ENCODE results near the gene AGAP5. TPM values are rescaled to one million over a fixed set of nuclear protein-coding genes. Genes with fewer than 3 reads are reported as not detected.
"Not testable (repeated sequence)": the region's sequence is repeated elsewhere in the genome, so short reads cannot be mapped to it uniquely, and the experiment has no call there.

Gene AGAP5
- total RNA-seq, 4 donors from 2014 or later: 0.77 to 11.2 (median 3.7) TPM

- DNase-seq; H3K36me3 ChIP-seq; H3K27ac ChIP-seq; H3K4me1 ChIP-seq; intact Hi-C loops (cut with DNase I; ENCODE audit: low total_unique reads); H3K9me3 ChIP-seq; H3K27me3 ChIP-seq; H3K4me3 ChIP-seq: not testable (repeated sequence)
Measured at GRCh38 chr10:73698819-73699218, 910 bp upstream of the AGAP5 start.

GRCh38 chr10:73695302-73695701, 2.6 kb downstream of the AGAP5 start:
- DNase-seq; intact Hi-C loops (cut with DNase I; ENCODE audit: low total_unique reads); H3K9me3 ChIP-seq; H3K4me1 ChIP-seq; H3K4me3 ChIP-seq; H3K27ac ChIP-seq; H3K27me3 ChIP-seq; H3K36me3 ChIP-seq: not testable (repeated sequence)

- H3K4me3 ChIP-seq; DNase-seq; H3K9me3 ChIP-seq; H3K4me1 ChIP-seq; intact Hi-C loops (cut with DNase I; ENCODE audit: low total_unique reads); H3K36me3 ChIP-seq; H3K27me3 ChIP-seq; H3K27ac ChIP-seq: not testable (repeated sequence)
Measured at GRCh38 chr10:73690755-73691154, 7.2 kb downstream of the AGAP5 start.

GRCh38 chr10:73689596-73689995, 8.3 kb downstream of the AGAP5 start:
- H3K27me3 ChIP-seq; H3K4me3 ChIP-seq; DNase-seq; H3K36me3 ChIP-seq; H3K27ac ChIP-seq; intact Hi-C loops (cut with DNase I; ENCODE audit: low total_unique reads); H3K9me3 ChIP-seq; H3K4me1 ChIP-seq: not testable (repeated sequence)

- H3K9me3 ChIP-seq; DNase-seq; H3K4me1 ChIP-seq; intact Hi-C loops (cut with DNase I; ENCODE audit: low total_unique reads); H3K36me3 ChIP-seq; H3K27me3 ChIP-seq; H3K4me3 ChIP-seq; H3K27ac ChIP-seq: not testable (repeated sequence)
Measured at GRCh38 chr10:73687641-73688040, 10.3 kb downstream of the AGAP5 start.

- H3K9me3 ChIP-seq; H3K27ac ChIP-seq; intact Hi-C loops (cut with DNase I; ENCODE audit: low total_unique reads); H3K36me3 ChIP-seq; H3K4me3 ChIP-seq; DNase-seq; H3K4me1 ChIP-seq; H3K27me3 ChIP-seq: not testable (repeated sequence)
Measured at GRCh38 chr10:73674546-73674945, 23.4 kb downstream of the AGAP5 start.

GRCh38 chr10:73668378-73668777, 29.5 kb downstream of the AGAP5 start:
- H3K9me3 ChIP-seq: not testable (repeated sequence)

GRCh38 chr10:73666153-73666809, 31.6 kb downstream of the AGAP5 start:
- H3K36me3 ChIP-seq; intact Hi-C loops (cut with DNase I; ENCODE audit: low total_unique reads); DNase-seq; H3K27me3 ChIP-seq; H3K9me3 ChIP-seq; H3K4me3 ChIP-seq; H3K27ac ChIP-seq; H3K4me1 ChIP-seq: not testable (repeated sequence)

More at GRCh38 chr10:73668378-73668777, 29.5 kb downstream of the AGAP5 start:
- H3K36me3 ChIP-seq; H3K4me1 ChIP-seq; H3K4me3 ChIP-seq; intact Hi-C loops (cut with DNase I; ENCODE audit: low total_unique reads); DNase-seq; H3K27ac ChIP-seq; H3K27me3 ChIP-seq: not testable (repeated sequence)

- H3K4me1 ChIP-seq; DNase-seq; H3K27me3 ChIP-seq; H3K9me3 ChIP-seq; H3K4me3 ChIP-seq; H3K36me3 ChIP-seq; H3K27ac ChIP-seq; intact Hi-C loops (cut with DNase I; ENCODE audit: low total_unique reads): not testable (repeated sequence)
Measured at GRCh38 chr10:73665581-73665980, 32.3 kb downstream of the AGAP5 start.

GRCh38 chr10:73664156-73665040, 33.5 kb downstream of the AGAP5 start:
- H3K4me1 ChIP-seq; H3K36me3 ChIP-seq; H3K9me3 ChIP-seq; H3K27me3 ChIP-seq; H3K27ac ChIP-seq; H3K4me3 ChIP-seq; intact Hi-C loops (cut with DNase I; ENCODE audit: low total_unique reads); DNase-seq: not testable (repeated sequence)

- H3K36me3 ChIP-seq; H3K27me3 ChIP-seq; H3K9me3 ChIP-seq; intact Hi-C loops (cut with DNase I; ENCODE audit: low total_unique reads); H3K4me1 ChIP-seq; DNase-seq; H3K27ac ChIP-seq; H3K4me3 ChIP-seq: not testable (repeated sequence)
Measured at GRCh38 chr10:73663621-73664020, 34.3 kb downstream of the AGAP5 start.

- H3K27me3 ChIP-seq; intact Hi-C loops (cut with DNase I; ENCODE audit: low total_unique reads); H3K27ac ChIP-seq: not testable (repeated sequence)
Measured at GRCh38 chr10:73662705-73663104, 35.2 kb downstream of the AGAP5 start.

More at GRCh38 chr10:73662705-73663104, 35.2 kb downstream of the AGAP5 start:
- H3K36me3 ChIP-seq, H3K9me3 ChIP-seq, H3K4me1 ChIP-seq, DNase-seq, H3K4me3 ChIP-seq: not testable (repeated sequence)
